ENCODE measurements around the gene ZMYM1. TPM values are rescaled to one million over a fixed set of nuclear protein-coding genes. Genes with fewer than 3 reads are reported as not detected.

ZMYM1 gene
- total and polyA plus RNA-seq, 2 of the 8 experiments (the other 6 are each of a cell fraction or from before 2014, with no cell fraction given), result 10.0 to 41.3 TPM

DNA sequence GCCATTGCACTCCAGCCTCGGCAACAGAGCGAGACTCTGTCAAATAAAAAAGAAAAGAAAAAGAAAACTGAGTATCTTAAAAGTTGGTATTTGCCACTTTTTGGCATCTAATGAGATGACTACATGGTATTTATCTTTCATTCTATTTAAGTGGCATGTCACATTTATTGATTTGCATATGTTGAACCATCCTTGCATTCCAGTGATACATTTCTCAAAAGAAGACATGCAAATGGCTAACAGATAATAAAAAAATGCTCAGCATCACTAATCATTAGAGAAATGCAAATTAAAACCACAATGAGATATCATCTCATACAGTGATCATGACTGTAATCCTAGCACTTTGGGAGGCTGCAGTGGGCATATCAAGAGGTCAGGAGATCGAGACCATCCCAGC is 85.7 kb downstream of the ZMYM1 start:
- Histone ChIP-seq H3K4me1 (replicated peaks in 1 of 4; ENCODE audit: control insufficient read depth in 3 of 4, insufficient read depth in 4 of 4, low read length in 3 of 4) (no peaks in the 10 kb centered on the region), H3K18ac (ENCODE audit: extremely low read depth, low read length) (no peak overlapping the region), H3K9me3 (ENCODE audit: insufficient read depth in 2 of 2, low read depth in 1 of 2, low read length in 1 of 2) (peaks cover 1 to 2% of the 10 kb centered on the region in 2 experiments; a peak in 1 of 4 replicates), H3K56ac (replicated peaks; ENCODE audit: insufficient read length, low read depth, low read length) (no peak overlapping the region), H3K79me1 (ENCODE audit: low read depth, low read length) (no peaks in the 10 kb centered on the region), H2BK20ac (ENCODE audit: low read length) (no peak overlapping the region), H4K20me1 (replicated peaks in 1 of 2; ENCODE audit: control insufficient read depth in 1 of 2, insufficient read depth in 2 of 2, low read length in 2 of 2) (no peaks in the 10 kb centered on the region), H3K27me3 (replicated peaks in 1 of 4; ENCODE audit: control insufficient read depth in 3 of 4, extremely low read depth in 1 of 4, insufficient read depth in 3 of 4, low read length in 3 of 4) (no peaks in the 10 kb centered on the region), H2BK5ac (ENCODE audit: low read depth, low read length) (no peak overlapping the region), H4K91ac (replicated peaks; ENCODE audit: insufficient read length, low read length) (no peak overlapping the region), H2BK120ac (replicated peaks; ENCODE audit: low read depth, low read length) (no peak overlapping the region), H3K9ac (replicated peaks in 1 of 4; ENCODE audit: extremely low read depth in 1 of 4, low read depth in 3 of 4, low read length in 3 of 4) (no peak overlapping the region), H4K8ac (ENCODE audit: extremely low read depth, insufficient read depth, low read length) (no peak overlapping the region), H2AFZ (ENCODE audit: low read length) (no peak overlapping the region), H2BK15ac (ENCODE audit: low read length) (no peak overlapping the region), H3K4me2 (ENCODE audit: insufficient read depth in 1 of 2, low read depth in 2 of 2, low read length in 2 of 2) (no peak overlapping the region), H4K5ac (ENCODE audit: insufficient read length, low read depth, low read length) (no peak overlapping the region), H3K14ac (ENCODE audit: insufficient read length) (no peak overlapping the region), H3K79me2 (ENCODE audit: control insufficient read depth in 1 of 2, insufficient read depth in 2 of 2, low read length in 2 of 2) (no peaks in the 10 kb centered on the region), H3K4ac (replicated peaks; ENCODE audit: insufficient read length, low read depth, low read length) (no peak overlapping the region), H2BK12ac (ENCODE audit: low read depth, low read length) (no peak overlapping the region), H3K4me3 (ENCODE audit: extremely low read depth in 1 of 4, insufficient read depth in 2 of 4, low read depth in 3 of 4, low read length in 4 of 4) (no peak overlapping the region), H3K27ac (ENCODE audit: low read depth, low read length) (no peak overlapping the region), H3K36me3 (ENCODE audit: control insufficient read depth in 2 of 4, insufficient read depth in 4 of 4, low read length in 3 of 4) (no peaks in the 10 kb centered on the region), H3K23me2 (ENCODE audit: low read depth, low read length) (no peaks in the 10 kb centered on the region), H3K23ac (ENCODE audit: insufficient read length) (no peak overlapping the region), H2AK5ac (ENCODE audit: low read depth, low read length) (no peak overlapping the region)
- WGBS, 2 experiments (ENCODE audit: extremely low coverage in 1 of 2, insufficient coverage in 1 of 2, insufficient read length in 1 of 2, insufficient replicate concordance in 2 of 2, low coverage in 1 of 2, low lambda C conversion rate in 2 of 2, missing lambda C conversion rate in 1 of 2), result 83% methylated on average over 3 of the region's 3 CpGs; no CpG with 5 or more reads in 1 of the 2 experiments
- FAIRE-seq, result no peak
- ChIA-PET CTCF (ENCODE audit: partially characterized antibody) (no interaction called here), POLR2A (ENCODE audit: partially characterized antibody) (interaction anchor here (0.6 to 2.3 kb wide), 3 partner anchors 11 to 18 kb away, joined by 3 to 8 read pairs (median 3); no protein-coding TSS in a partner anchor)
- no peak for DNase-seq (ENCODE audit: low read depth in 1 of 2, low spot score in 2 of 2)
- TF ChIP-seq RBBP5 (IDR thresholded peaks at IDR 0.05; ENCODE audit: borderline replicate concordance, low read depth, low read length), result no peak
- no peak for TF ChIP-seq SRF (IDR thresholded peaks at IDR 0.05; ENCODE audit: low read depth, low read length)
- TF ChIP-seq GTF2F1 (IDR thresholded peaks at IDR 0.05; ENCODE audit: borderline replicate concordance, low read depth, low read length), result no peak
- TF ChIP-seq RXRA (IDR thresholded peaks at IDR 0.05; ENCODE audit: insufficient read depth, low read depth, low read length), result no peak
- TF ChIP-seq ZNF274 (IDR thresholded peaks at IDR 0.05; ENCODE audit: borderline replicate concordance, extremely low read depth, low read length), result no peak
- TF ChIP-seq JUN (IDR thresholded peaks at IDR 0.05; ENCODE audit: low read depth, low read length), result no peak
- no peak for TF ChIP-seq SUZ12 (IDR thresholded peaks at IDR 0.05; ENCODE audit: low read length)
- TF ChIP-seq SIN3A (conservative IDR thresholded peaks at IDR 0.05 in 1 of 2, IDR thresholded peaks at IDR 0.05 in 1 of 2; ENCODE audit: low read depth in 1 of 2, low read length in 2 of 2), result no peak
- TF ChIP-seq SP2 (IDR thresholded peaks at IDR 0.05; ENCODE audit: low read length), result no peak
